Activated B cell treated with CpG ODN at 0.5 μM for 24 hours (primary cell): ENCODE results near the gene FKRP. TPM values are rescaled to one million over a fixed set of nuclear protein-coding genes. Genes with fewer than 3 reads are reported as not detected.
"Not testable (repeated sequence)": the region's sequence is repeated elsewhere in the genome, so short reads cannot be mapped to it uniquely, and the experiment has no call there.

ENCODE experiments used
- ATAC-seq: fragments of 200-7000 bp; cut with Tn5 transposase; one replicate; pipeline ENCODE4 v1.10.0; 2021; ENCODE audit warnings: low read depth, mild to moderate bottlenecking, moderate library complexity
- CTCF ChIA-PET: fragments of 350-600 bp; sonication (Branson Sonifier 250); formaldehyde crosslinking; loops from one replicate; lab custom pipeline; 2021; ENCODE audit warnings: antibody characterized with exemption; lab: Charles Lee
- POLR2A ChIA-PET: fragments of 350-600 bp; sonication (Branson Sonifier 250); formaldehyde crosslinking; loops from one replicate; lab custom pipeline; 2021; ENCODE audit warnings: antibody characterized with exemption; lab: Charles Lee
- DNase-seq: peaks from one replicate; pipeline ENCODE4 v3.0.0; 2022
- H3K27ac Mint-ChIP-seq: one replicate; pipeline ENCODE4 v1.8.0; 2020; ENCODE audit warnings: mixed read lengths
- H3K27me3 Mint-ChIP-seq: one replicate; pipeline ENCODE4 v1.8.0; 2021; ENCODE audit warnings: mixed read lengths
- H3K36me3 Mint-ChIP-seq: one replicate; pipeline ENCODE4 v1.8.0; 2021; ENCODE audit warnings: low read depth, mixed read lengths
- H3K4me1 Mint-ChIP-seq: one replicate; pipeline ENCODE4 v1.8.0; 2021; ENCODE audit warnings: mixed read lengths
- H3K4me3 Mint-ChIP-seq: one replicate; pipeline ENCODE4 v1.8.0; 2020; ENCODE audit warnings: mild to moderate bottlenecking, mixed read lengths
- H3K9me3 Mint-ChIP-seq: one replicate; pipeline ENCODE4 v1.8.0; 2020; ENCODE audit warnings: mixed read lengths
- CTCF ChIP-seq: fragments of 200-600 bp; IDR thresholded peaks from one replicate; pipeline ENCODE4 v1.8.0; 2022; ENCODE audit warnings: antibody characterized with exemption, mild to moderate bottlenecking
- intact Hi-C: fragments of 100-400 bp; cut with micrococcal nuclease; formaldehyde crosslinking; loops from one replicate; pipeline ENCODE4 v1.15.1; 2024
- total RNA-seq: library from RNA; stranded (reverse); gene quantifications from 2 replicates; pipeline ENCODE4 v1.2.3, GENCODE V29; 2022

FKRP gene
- total RNA-seq, 1 donor from 2014 or later: 35.8 TPM

- Mint-ChIP-seq H3K4me1 (no peaks in the 10 kb centered on the region), H3K9me3 (no peaks in the 10 kb centered on the region), H3K27ac (no peak overlapping the region), H3K4me3 (no peak overlapping the region), H3K36me3 (no peaks in the 10 kb centered on the region), H3K27me3 (no peaks in the 10 kb centered on the region)
- ChIA-PET POLR2A (interaction anchor here (0.7 kb wide), 1 partner anchor 9 kb away, joined by 8 read pairs; the partner anchor contains the start of gene SLC1A5), CTCF (interaction anchor here (1.0 kb wide), 1 partner anchor 11 kb away, joined by 3 read pairs; no protein-coding TSS in a partner anchor)
- TF ChIP-seq CTCF: no peak
- intact Hi-C loops: no loop called here
- DNase-seq (no peak), ATAC-seq (no peak)
Measured at GRCh38 chr19:46797881-46798280, 52.0 kb downstream of the FKRP start.

- H3K9me3 Mint-ChIP-seq: no peaks in the 10 kb centered on the region
- CTCF ChIA-PET: no interaction called here
- POLR2A ChIA-PET: no interaction called here
- no peak for ATAC-seq
- no peaks in the 10 kb centered on the region for H3K27me3 Mint-ChIP-seq
- intact Hi-C loops: no loop called here
- H3K36me3 Mint-ChIP-seq: no peaks in the 10 kb centered on the region
- H3K4me1 Mint-ChIP-seq: no peaks in the 10 kb centered on the region
- no peak overlapping the region for H3K27ac Mint-ChIP-seq
- H3K4me3 Mint-ChIP-seq: no peak overlapping the region
- no peak for DNase-seq
- TF ChIP-seq CTCF: no peak
Measured at GRCh38 chr19:46798713-46799112, 52.9 kb downstream of the FKRP start.

GRCh38 chr19:46802152-46802551, 56.3 kb downstream of the FKRP start:
- TF ChIP-seq CTCF: no peak
- Mint-ChIP-seq H3K27me3 (no peaks in the 10 kb centered on the region), H3K4me3 (no peak overlapping the region), H3K4me1 (no peaks in the 10 kb centered on the region), H3K27ac (no peak overlapping the region), H3K36me3 (no peaks in the 10 kb centered on the region), H3K9me3 (no peaks in the 10 kb centered on the region)
- CTCF ChIA-PET: no interaction called here
- intact Hi-C loops: no loop called here
- DNase-seq (no peak), ATAC-seq (no peak)
- POLR2A ChIA-PET: no interaction called here

- H3K36me3 Mint-ChIP-seq: no peaks in the 10 kb centered on the region
- CTCF ChIA-PET: no interaction called here
- H3K27ac Mint-ChIP-seq: no peak overlapping the region
- H3K9me3 Mint-ChIP-seq: no peaks in the 10 kb centered on the region
- ATAC-seq (no peak), DNase-seq (no peak)
- intact Hi-C loops: no loop called here
- no peaks in the 10 kb centered on the region for H3K27me3 Mint-ChIP-seq
- POLR2A ChIA-PET: interaction anchor here (0.8 to 1.0 kb wide), 2 partner anchors 15 to 21 kb away, joined by 3 to 5 read pairs; partner anchors contain the start of gene SLC1A5
- H3K4me3 Mint-ChIP-seq: no peak overlapping the region
- TF ChIP-seq CTCF: no peak
- H3K4me1 Mint-ChIP-seq: no peaks in the 10 kb centered on the region
Measured at GRCh38 chr19:46803555-46803954, 57.7 kb downstream of the FKRP start.

GRCh38 chr19:46804432-46804831, 58.6 kb downstream of the FKRP start:
- H3K9me3 Mint-ChIP-seq, H3K27me3 Mint-ChIP-seq, H3K36me3 Mint-ChIP-seq, DNase-seq, H3K4me3 Mint-ChIP-seq, H3K4me1 Mint-ChIP-seq, ATAC-seq, H3K27ac Mint-ChIP-seq, CTCF ChIA-PET, intact Hi-C loops: not testable (repeated sequence)
- POLR2A ChIA-PET: interaction anchor here (1.1 kb wide), 1 partner anchor 9 kb away, joined by 3 read pairs; no protein-coding TSS in a partner anchor

GRCh38 chr19:46806656-46807055, 60.8 kb downstream of the FKRP start:
- H3K36me3 Mint-ChIP-seq: no peaks in the 10 kb centered on the region
- ChIA-PET POLR2A (no interaction called here), CTCF (no interaction called here)
- peaks cover 4% of the 10 kb centered on the region for H3K4me1 Mint-ChIP-seq
- no peak overlapping the region for H3K4me3 Mint-ChIP-seq
- no peak for TF ChIP-seq CTCF
- no peak for ATAC-seq
- no peak for DNase-seq
- H3K27me3 Mint-ChIP-seq: no peaks in the 10 kb centered on the region
- intact Hi-C loops: no loop called here
- no peak overlapping the region for H3K27ac Mint-ChIP-seq
- H3K9me3 Mint-ChIP-seq: no peaks in the 10 kb centered on the region
